Pancreas (tissue), 10 donors: Measurements from ENCODE around the gene CFAP77. TPM values are rescaled to one million over a fixed set of nuclear protein-coding genes. Genes with fewer than 3 reads are reported as not detected.

Experiments
- ATAC-seq, 4 donors: fragments of 200-7000 bp; cut with Tn5 transposase; one replicate each; pipeline versions ENCODE4 v1.8.0 to v1.9.1; 2020; ENCODE audit warnings: mild to moderate bottlenecking in 4 of 4, moderate library complexity in 4 of 4
- DNase-seq, 6 donors: peaks; one replicate each; pipeline ENCODE4 v3.0.0-alpha.2; 2020
- FAIRE-seq: peaks from 2 replicates; lab custom pipeline; 2012; peaks lifted over from hg19 to GRCh38; lab: Jason Lieb, UNC
- H3K27ac ChIP-seq, 4 donors: fragments of 200-600 bp; sonication (generic); 1 replicate in 3 of 4; 2 replicates in 1 of 4; pipeline versions ENCODE4 v1.5.0 to v1.8.0; 2020
- H3K27me3 ChIP-seq, 4 donors: fragments of 200-600 bp; one replicate each; pipeline ENCODE4 v1.8.0; 2021
- H3K36me3 ChIP-seq, 3 donors: fragments of 200-600 bp; sonication (generic) in 1 of 3; one replicate each; pipeline versions ENCODE4 v1.5.0 to v1.8.0; 2020 to 2021
- H3K4me1 ChIP-seq, 3 donors: fragments of 200-600 bp; one replicate each; pipeline ENCODE4 v1.8.0; 2021
- H3K4me3 ChIP-seq, 4 donors: fragments of 200-600 bp; sonication (generic) in 2 of 4; one replicate each; pipeline versions ENCODE4 v1.5.0 to v1.8.0; 2020 to 2021
- H3K9me3 ChIP-seq, 4 donors: fragments of 200-600 bp; one replicate each; pipeline ENCODE4 v1.8.0; 2021
- CTCF ChIP-seq, 4 donors: fragments of 200-600 bp; sonication (generic) in 3 of 4; IDR thresholded peaks; one replicate each; pipeline versions ENCODE4 v1.5.0 to v1.8.0; 2021; ENCODE audit warnings: antibody characterized with exemption in 4 of 4
- WGBS, 2 donors: extraction: QIAGEN DNeasy Blood & Tissue Kit; methylation state at CpG; one replicate each; pipeline ENCODE4 v1.1.7; 2013; 5-methylcytosine and 5-hydroxymethylcytosine counted together
- intact Hi-C, 3 donors: fragments of 100-400 bp; cut with DNase I; formaldehyde crosslinking; loops; one replicate each; pipeline versions ENCODE4 v1.11.1 to v1.14.2; 2022
- polyA plus RNA-seq, 2 donors: library from polyadenylated mRNA; stranded (reverse); fragments of 200-250 nt; gene quantifications; one replicate each; pipeline ENCODE4 v1.2.3, GENCODE V29; 2013
- total RNA-seq, 6 donors: library from RNA; stranded (reverse); fragmentation: NEBNext Ultra II Directional in 4 of 6; extraction: Animal tissue kit (Norgen Biotek cat#: 25700) in 4 of 6; gene quantifications; one replicate each; pipeline versions ENCODE4 v1.2.1 to v1.2.4, GENCODE V29; 2021 to 2023
- donor health status: healthy with polysubstance abuse.
- donor health status: DM: no; HTN: no; CAD: no; lungs with moderate emphysema.
- donor health status: DM: no; HTN: no; CAD: no.
- donor health status: control.
- donor health status: control.
- donor health status: Bipolar disorder and iron deficiency.
- donor health status: DM: yes; HTN: yes; CAD: no.
- donor health status: DM: no; HTN: no; CAD: no.
- donor health status: DM: no; HTN: no; CAD: no.
- donor health status: DM: yes; HTN: yes; CAD: no.

Gene CFAP77
- total and polyA plus RNA-seq, 8 donors = not detected

GRCh38 chr9:132577119-132577518 lies 167.1 kb downstream of the CFAP77 start:
- intact Hi-C loops = loop anchor here in 2 of 3 donors (5.0 to 10.0 kb wide), 2 partner anchors 70 to 162 kb away; partner anchors contain the start of gene CFAP77 (in 1 of the 2)
- Histone ChIP-seq H3K4me3 (no peak overlapping the region), H3K4me1 (peaks cover 0 to 3% (median 0%) of the 10 kb centered on the region in 3 donors), H3K27ac (no peak overlapping the region), H3K9me3 (no peaks in the 10 kb centered on the region), H3K36me3 (no peaks in the 10 kb centered on the region), H3K27me3 (peaks cover 0 to 24% (median 6%) of the 10 kb centered on the region in 4 donors)
- TF ChIP-seq CTCF (IDR thresholded peaks at IDR 0.05) = no peak
- DNase-seq = no peak
- ATAC-seq = no peak
- FAIRE-seq = no peak

GRCh38 chr9:132578367-132578932 lies 168.4 kb downstream of the CFAP77 start:
- 45% methylated on average over 7 of the region's 7 CpGs for WGBS, 2 donors
- intact Hi-C loops = loop anchor here in 2 of 3 donors (5.0 to 10.0 kb wide), 2 partner anchors 71 to 164 kb away; partner anchors contain the start of gene CFAP77 (in 1 of the 2)
- H3K36me3 ChIP-seq = no peaks in the 10 kb centered on the region
- H3K27me3 ChIP-seq = peaks cover 0 to 30% (median 9%) of the 10 kb centered on the region in 4 donors
- no peak overlapping the region for H3K27ac ChIP-seq
- DNase-seq (no peak), FAIRE-seq (no peak), ATAC-seq (no peak)
- no peak for TF ChIP-seq CTCF (IDR thresholded peaks at IDR 0.05)
- H3K4me3 ChIP-seq = no peak overlapping the region
- no peaks in the 10 kb centered on the region for H3K9me3 ChIP-seq
- H3K4me1 ChIP-seq = peaks cover 0 to 3% (median 0%) of the 10 kb centered on the region in 3 donors

DNA sequence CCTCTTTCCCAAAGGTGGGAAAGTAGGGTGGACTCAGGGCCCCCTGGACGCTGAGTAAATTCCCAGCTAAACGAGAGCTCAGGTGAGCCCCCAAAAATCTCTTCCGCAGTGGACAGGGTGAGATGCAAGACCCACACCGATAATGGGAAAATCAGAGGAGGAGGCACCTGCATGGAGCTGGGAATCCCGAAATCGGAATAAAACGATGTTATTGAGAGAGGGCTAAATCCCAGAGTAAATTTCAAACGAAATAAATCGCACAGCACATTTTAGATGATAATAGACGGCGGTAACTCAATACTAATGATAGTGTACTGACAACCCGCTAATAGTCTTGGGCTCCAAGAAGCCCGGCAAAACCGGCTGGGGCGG lies 169.4 kb downstream of the CFAP77 start:
- no peak for ATAC-seq

GRCh38 chr9:132582276-132582785 lies 172.3 kb downstream of the CFAP77 start, which contains the start of gene BARHL1:
TSS of gene BARHL1 (plus strand) at chr9:132582606. CDS start at chr9:132582798, 192 bp downstream.
- H3K27me3 ChIP-seq = peaks cover 0 to 67% (median 27%) of the 10 kb centered on the region in 4 donors
- 6% methylated on average over 33 to 36 of the region's 36 CpGs for WGBS, 2 donors
- ATAC-seq = no peak
- DNase-seq = peak in 1 of 6 donors; percentile 75
- peak within 1 kb of the TSS in 1 of 4 donors; percentile 35 for H3K4me3 ChIP-seq
- no peaks in the 10 kb centered on the region for H3K36me3 ChIP-seq
- no peaks in the 10 kb centered on the region for H3K9me3 ChIP-seq
- TF ChIP-seq CTCF (IDR thresholded peaks at IDR 0.05) = no peak
- intact Hi-C loops = no loop called here
- no peak within 1 kb of the TSS for H3K27ac ChIP-seq
- FAIRE-seq = no peak
- H3K4me1 ChIP-seq = peaks cover 0 to 3% (median 0%) of the 10 kb centered on the region in 3 donors

More for the DNA sequence above, 169.4 kb downstream of the CFAP77 start:
- no peak for FAIRE-seq
- Histone ChIP-seq H3K4me3 (no peak overlapping the region), H3K4me1 (peaks cover 0 to 3% (median 0%) of the 10 kb centered on the region in 3 donors), H3K27ac (no peak overlapping the region), H3K36me3 (no peaks in the 10 kb centered on the region), H3K27me3 (peaks cover 0 to 39% (median 11%) of the 10 kb centered on the region in 4 donors), H3K9me3 (no peaks in the 10 kb centered on the region)
- intact Hi-C loops = loop anchor here in 2 of 3 donors (5.0 to 10.0 kb wide), 2 partner anchors 72 to 165 kb away; partner anchors contain the start of gene CFAP77 (in 1 of the 2)
- no peak for TF ChIP-seq CTCF (IDR thresholded peaks at IDR 0.05)
- WGBS, 2 donors = 8 to 9% methylated on average over 15 of the region's 15 CpGs
- no peak for DNase-seq
